HepG2 (cell line): ENCODE data around the gene SLC4A7. TPM values are rescaled to one million over a fixed set of nuclear protein-coding genes. Genes with fewer than 3 reads are reported as not detected.

ENCODE experiments used
- ATAC-seq: fragments of 200-7000 bp; cut with Tn5 transposase; 3 replicates; pipeline ENCODE4 v1.9.1; 2020; ENCODE audit warnings: mild to moderate bottlenecking, moderate library complexity
- BruUV-seq: library from RNA; stranded (reverse); fragments of 400-500 nt; replicated peaks from 2 replicates; lab custom pipeline; 2021; lab: Mats Ljungman, UMichigan
- CTCF ChIA-PET: fragments of 300-600 bp; formaldehyde crosslinking; extraction: SDS; loops from one replicate; lab custom pipeline; 2021; ENCODE audit warnings: low total read pairs, inconsistent platforms, low intra/inter-chr PET ratio; lab: Yijun Ruan, JAX
- POLR2A ChIA-PET: fragments of 350-600 bp; sonication (Branson Sonifier 250); formaldehyde crosslinking; loops from one replicate; lab custom pipeline; 2020; ENCODE audit warnings: antibody characterized with exemption, inconsistent platforms; lab: Yijun Ruan, JAX
- DNase-seq: peaks from one replicate; pipeline ENCODE4 v3.0.0-alpha.2; 2015; ENCODE audit warnings: low spot score
- FAIRE-seq: peaks from 3 replicates; lab custom pipeline; 2011; peaks lifted over from hg19 to GRCh38; lab: Jason Lieb, UNC
- H2AFZ ChIP-seq: one replicate; pipeline ENCODE4 v1.6.1; 2011; ENCODE audit warnings: low read length, inconsistent platforms
- H3K27ac ChIP-seq: fragments of 300-600 bp; 3 replicates; pipeline ENCODE4 v1.8.0; 2011; ENCODE audit warnings: mixed run types, mild to moderate bottlenecking, mixed read lengths, low read length, inconsistent platforms; ENCODE audit not compliant: insufficient read depth; ENCODE audit errors: extremely low read length
- H3K27me3 ChIP-seq, 2 experiments: fragments of 200-600 bp in 1 of 2; 2 replicates in 1 of 2; 3 replicates in 1 of 2; pipeline versions ENCODE4 v1.6.0 to v1.8.0; 2011; ENCODE audit warnings: low read length in 2 of 2, mild to moderate bottlenecking in 2 of 2, moderate library complexity in 2 of 2, inconsistent platforms in 1 of 2; ENCODE audit not compliant: insufficient read depth in 2 of 2, control insufficient read depth in 1 of 2
- H3K36me3 ChIP-seq, 2 experiments: fragments of 200-600 bp in 1 of 2; replicated peaks in 1 of 2; 2 replicates in 1 of 2; 3 replicates in 1 of 2; pipeline versions ENCODE4 v1.5.1 to v1.8.0; 2011; ENCODE audit warnings: low read length in 2 of 2, inconsistent platforms in 1 of 2; ENCODE audit not compliant: insufficient read depth in 2 of 2, control insufficient read depth in 1 of 2
- H3K4me1 ChIP-seq: 2 replicates; pipeline ENCODE4 v1.5.1; 2012; ENCODE audit warnings: low read length, inconsistent platforms; ENCODE audit not compliant: insufficient read depth
- H3K4me2 ChIP-seq: 2 replicates; pipeline ENCODE4 v1.6.0; 2011; ENCODE audit warnings: low read depth, low read length, inconsistent platforms
- H3K4me3 ChIP-seq, 3 experiments: fragments of 200-600 bp in 1 of 3; sonication (generic), shearing (Covaris generic) in 1 of 3; replicated peaks in 1 of 3; 2 replicates each; pipeline ENCODE4 v1.5.1; 2011 to 2016; ENCODE audit warnings: low read length in 3 of 3, inconsistent platforms in 2 of 3, low read depth in 2 of 3, mild to moderate bottlenecking in 2 of 3, control low read depth in 1 of 3, mixed read lengths in 1 of 3; ENCODE audit not compliant: insufficient read depth in 1 of 3
- H3K79me2 ChIP-seq: one replicate; pipeline ENCODE4 v1.6.1; 2011; ENCODE audit warnings: low read length, inconsistent platforms; ENCODE audit not compliant: insufficient read depth
- H3K9ac ChIP-seq: 2 replicates; pipeline ENCODE4 v1.6.0; 2011; ENCODE audit warnings: mild to moderate bottlenecking, low read depth, low read length, inconsistent platforms; ENCODE audit not compliant: insufficient read depth
- H3K9me3 ChIP-seq: 2 replicates; pipeline ENCODE4 v1.5.1; 2012; ENCODE audit warnings: mild to moderate bottlenecking, low read length
- H4K20me1 ChIP-seq: 2 replicates; pipeline ENCODE4 v1.6.0; 2011; ENCODE audit warnings: inconsistent platforms, mild to moderate bottlenecking, low read length, moderate library complexity; ENCODE audit not compliant: insufficient read depth
- SOX13 ChIP-seq, 3 experiments: fragments of 450-650 bp in 1 of 3; sonication (generic) in 1 of 3; formaldehyde crosslinking in 1 of 3; IDR thresholded peaks in 2 of 3; conservative IDR thresholded peaks in 1 of 3; 2 replicates each; pipeline versions ENCODE4 v1.5.0 to v1.6.1; 2016 to 2020; ENCODE audit warnings: antibody characterized with exemption in 1 of 3, mild to moderate bottlenecking in 1 of 3, missing compliant biosample characterization in 1 of 3, missing genetic modification reagents in 1 of 3, moderate library complexity in 1 of 3
- ZMYM2 ChIP-seq: sonication (generic); formaldehyde crosslinking; IDR thresholded peaks from 2 replicates; pipeline ENCODE4 v1.8.0; 2022; ENCODE audit warnings: mild to moderate bottlenecking, missing genetic modification reagents
- in situ Hi-C: cut with HindIII; loops from 2 replicates; pipeline ENCODE4 v1.10.0; 2017; ENCODE audit warnings: low pct_unique_long_range_greater_than_20kb; ENCODE audit not compliant: extremely low pct_ligation_motif_present
- intact Hi-C: fragments of 100-400 bp; cut with micrococcal nuclease; formaldehyde crosslinking; loops from one replicate; pipeline ENCODE4 v1.10.0; 2022; ENCODE audit not compliant: unreplicated experiment
- polyA plus RNA-seq, 8 experiments: library from polyadenylated mRNA; depleted of rRNA in 3 of 8; stranded (reverse) in 7 of 8; unstranded in 1 of 8; fragments of >200 nt; fragmentation: Illumina TruSeq in 4 of 8; extraction: Trizol in 4 of 8; gene quantifications; 2 replicates each; pipeline versions ENCODE4 v1.2.1 to v1.2.3, GENCODE V29; 2011 to 2016; ENCODE audit warnings: low read depth in 4 of 8, missing spikeins in 1 of 8, mixed read lengths in 1 of 8; ENCODE audit not compliant: insufficient read depth in 1 of 8
- total RNA-seq, 5 experiments: library from RNA; depleted of rRNA; stranded (reverse); fragments of >200 nt; fragmentation: Illumina TruSeq; extraction: Trizol; gene quantifications; 2 replicates each; pipeline ENCODE4 v1.2.3, GENCODE V29; 2016; ENCODE audit warnings: low read depth in 1 of 5
- TF ChIP-seq, protein P1 (sequence below): sonication (generic); formaldehyde crosslinking; IDR thresholded peaks from one replicate; pipeline ENCODE4 v1.5.1; 2020; ENCODE audit warnings: mild to moderate bottlenecking, missing genetic modification reagents; ENCODE audit errors: not compliant biosample characterization
- TF ChIP-seq, protein P2 (sequence below): sonication (generic); formaldehyde crosslinking; IDR thresholded peaks from 2 replicates; pipeline ENCODE4 v1.5.1; 2020; ENCODE audit warnings: missing genetic modification reagents, mild to moderate bottlenecking, borderline replicate concordance

The SLC4A7 gene
- total and polyA plus RNA-seq, 2 of the 13 experiments (the other 11 are each of a cell fraction or from before 2014, with no cell fraction given): 16.4 to 43.8 TPM

DNA sequence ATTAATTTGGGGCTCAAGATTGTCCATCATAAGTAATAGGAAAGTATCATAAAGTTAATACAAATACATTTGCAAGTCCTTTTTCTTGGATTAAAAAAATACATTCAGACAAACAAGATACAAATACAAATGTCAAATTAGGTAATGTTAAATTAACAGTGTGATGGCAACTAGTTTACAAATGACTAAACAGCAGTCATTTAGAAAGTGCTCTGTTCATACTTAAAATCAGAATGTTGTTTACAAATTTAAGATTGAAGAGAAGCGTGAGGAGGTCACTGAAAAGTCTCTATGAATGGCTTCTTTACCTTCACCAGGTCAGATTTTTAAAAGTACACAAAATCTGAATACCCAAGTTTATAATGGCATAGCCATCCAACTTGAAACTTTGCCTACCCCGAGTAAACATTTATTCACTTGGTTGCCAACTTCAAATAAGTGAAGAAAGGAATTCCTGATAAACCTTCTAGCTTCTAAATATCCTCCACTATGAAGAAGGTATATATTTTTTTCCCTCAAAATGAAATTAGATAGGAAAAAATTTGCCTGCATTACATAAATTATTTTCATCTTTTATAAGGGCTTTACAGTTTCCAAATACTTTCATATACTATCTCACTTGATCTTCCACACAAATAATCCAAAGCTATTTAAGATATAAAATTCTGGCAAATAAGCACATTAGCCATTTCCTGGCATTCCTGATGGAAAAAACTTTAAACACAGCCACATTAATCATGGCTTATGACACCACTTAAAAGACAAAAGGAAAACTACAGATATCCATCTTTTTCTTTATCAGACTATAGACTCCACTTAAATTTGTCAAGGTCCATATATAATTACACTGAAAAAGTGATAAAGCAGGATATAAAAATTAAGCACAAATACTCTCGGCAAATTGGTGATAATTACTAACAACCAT is 103.5 kb downstream of the SLC4A7 start (continued):
- TF ChIP-seq, protein P1, sequence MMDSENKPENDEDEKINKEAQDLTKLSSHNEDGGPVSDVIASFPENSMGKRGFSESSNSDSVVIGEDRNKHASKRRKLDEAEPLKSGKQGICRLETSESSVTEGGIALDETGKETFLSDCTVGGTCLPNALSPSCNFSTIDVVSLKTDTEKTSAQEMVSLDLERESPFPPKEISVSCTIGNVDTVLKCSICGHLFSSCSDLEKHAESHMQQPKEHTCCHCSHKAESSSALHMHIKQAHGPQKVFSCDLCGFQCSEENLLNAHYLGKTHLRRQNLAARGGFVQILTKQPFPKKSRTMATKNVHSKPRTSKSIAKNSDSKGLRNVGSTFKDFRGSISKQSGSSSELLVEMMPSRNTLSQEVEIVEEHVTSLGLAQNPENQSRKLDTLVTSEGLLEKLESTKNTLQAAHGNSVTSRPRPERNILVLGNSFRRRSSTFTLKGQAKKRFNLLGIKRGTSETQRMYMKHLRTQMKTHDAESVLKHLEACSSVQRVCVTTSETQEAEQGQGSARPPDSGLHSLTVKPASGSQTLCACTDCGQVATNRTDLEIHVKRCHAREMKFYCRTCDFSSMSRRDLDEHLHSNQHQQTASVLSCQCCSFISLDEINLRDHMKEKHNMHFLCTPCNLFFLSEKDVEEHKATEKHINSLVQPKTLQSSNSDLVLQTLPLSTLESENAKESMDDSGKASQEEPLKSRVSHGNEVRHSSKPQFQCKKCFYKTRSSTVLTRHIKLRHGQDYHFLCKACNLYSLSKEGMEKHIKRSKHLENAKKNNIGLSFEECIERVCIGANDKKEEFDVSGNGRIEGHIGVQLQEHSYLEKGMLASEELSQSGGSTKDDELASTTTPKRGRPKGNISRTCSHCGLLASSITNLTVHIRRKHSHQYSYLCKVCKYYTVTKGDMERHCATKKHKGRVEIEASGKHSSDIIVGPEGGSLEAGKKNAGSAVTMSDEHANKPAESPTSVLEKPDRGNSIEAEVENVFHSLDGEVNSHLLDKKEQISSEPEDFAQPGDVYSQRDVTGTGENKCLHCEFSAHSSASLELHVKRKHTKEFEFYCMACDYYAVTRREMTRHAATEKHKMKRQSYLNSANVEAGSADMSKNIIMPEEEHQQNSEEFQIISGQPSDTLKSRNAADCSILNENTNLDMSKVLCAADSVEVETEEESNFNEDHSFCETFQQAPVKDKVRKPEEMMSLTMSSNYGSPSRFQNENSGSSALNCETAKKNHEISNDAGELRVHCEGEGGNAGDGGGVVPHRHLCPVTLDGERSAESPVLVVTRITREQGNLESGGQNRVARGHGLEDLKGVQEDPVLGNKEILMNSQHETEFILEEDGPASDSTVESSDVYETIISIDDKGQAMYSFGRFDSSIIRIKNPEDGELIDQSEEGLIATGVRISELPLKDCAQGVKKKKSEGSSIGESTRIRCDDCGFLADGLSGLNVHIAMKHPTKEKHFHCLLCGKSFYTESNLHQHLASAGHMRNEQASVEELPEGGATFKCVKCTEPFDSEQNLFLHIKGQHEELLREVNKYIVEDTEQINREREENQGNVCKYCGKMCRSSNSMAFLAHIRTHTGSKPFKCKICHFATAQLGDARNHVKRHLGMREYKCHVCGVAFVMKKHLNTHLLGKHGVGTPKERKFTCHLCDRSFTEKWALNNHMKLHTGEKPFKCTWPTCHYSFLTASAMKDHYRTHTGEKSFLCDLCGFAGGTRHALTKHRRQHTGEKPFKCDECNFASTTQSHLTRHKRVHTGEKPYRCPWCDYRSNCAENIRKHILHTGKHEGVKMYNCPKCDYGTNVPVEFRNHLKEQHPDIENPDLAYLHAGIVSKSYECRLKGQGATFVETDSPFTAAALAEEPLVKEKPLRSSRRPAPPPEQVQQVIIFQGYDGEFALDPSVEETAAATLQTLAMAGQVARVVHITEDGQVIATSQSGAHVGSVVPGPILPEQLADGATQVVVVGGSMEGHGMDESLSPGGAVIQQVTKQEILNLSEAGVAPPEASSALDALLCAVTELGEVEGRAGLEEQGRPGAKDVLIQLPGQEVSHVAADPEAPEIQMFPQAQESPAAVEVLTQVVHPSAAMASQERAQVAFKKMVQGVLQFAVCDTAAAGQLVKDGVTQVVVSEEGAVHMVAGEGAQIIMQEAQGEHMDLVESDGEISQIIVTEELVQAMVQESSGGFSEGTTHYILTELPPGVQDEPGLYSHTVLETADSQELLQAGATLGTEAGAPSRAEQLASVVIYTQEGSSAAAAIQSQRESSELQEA (CRISPR knock-in tag): no peak
- no peak for TF ChIP-seq ZMYM2

DNA sequence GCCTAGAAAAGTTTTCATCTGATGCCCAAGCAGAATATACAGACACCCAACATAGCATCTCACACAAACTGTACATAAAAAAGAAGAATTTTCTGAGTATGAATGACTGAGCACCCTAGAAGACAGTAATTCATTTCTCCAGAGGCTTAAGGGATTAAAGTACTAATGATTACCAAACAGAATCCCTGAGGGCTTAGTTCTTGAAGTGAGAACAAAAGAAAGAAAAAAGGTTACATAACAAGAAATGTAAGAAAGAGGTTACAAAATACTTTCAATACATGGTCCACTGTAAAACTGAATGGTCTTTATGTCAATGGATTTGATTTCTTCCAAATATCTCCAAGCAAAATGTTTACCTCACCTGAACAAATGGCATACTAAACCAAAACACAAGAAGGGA is 105.9 kb downstream of the SLC4A7 start:
- CTCF ChIA-PET: no interaction called here

More for the DNA sequence above, 105.9 kb downstream of the SLC4A7 start:
- peak overlapping the region; percentile 47 for H3K27ac ChIP-seq
- H3K9me3 ChIP-seq: no peaks in the 10 kb centered on the region
- peaks cover 47% of the 10 kb centered on the region for H3K4me1 ChIP-seq
- TF ChIP-seq SOX13 (IDR thresholded peaks at IDR 0.05) (no peak), SOX13 (CRISPR knock-in tag; conservative IDR thresholded peaks at IDR 0.05 in 1 of 2, IDR thresholded peaks at IDR 0.05 in 1 of 2) (peak in 1 of 2 experiments; percentile 12; a peak in 1 of 4 replicates)
- TF ChIP-seq, protein P2, sequence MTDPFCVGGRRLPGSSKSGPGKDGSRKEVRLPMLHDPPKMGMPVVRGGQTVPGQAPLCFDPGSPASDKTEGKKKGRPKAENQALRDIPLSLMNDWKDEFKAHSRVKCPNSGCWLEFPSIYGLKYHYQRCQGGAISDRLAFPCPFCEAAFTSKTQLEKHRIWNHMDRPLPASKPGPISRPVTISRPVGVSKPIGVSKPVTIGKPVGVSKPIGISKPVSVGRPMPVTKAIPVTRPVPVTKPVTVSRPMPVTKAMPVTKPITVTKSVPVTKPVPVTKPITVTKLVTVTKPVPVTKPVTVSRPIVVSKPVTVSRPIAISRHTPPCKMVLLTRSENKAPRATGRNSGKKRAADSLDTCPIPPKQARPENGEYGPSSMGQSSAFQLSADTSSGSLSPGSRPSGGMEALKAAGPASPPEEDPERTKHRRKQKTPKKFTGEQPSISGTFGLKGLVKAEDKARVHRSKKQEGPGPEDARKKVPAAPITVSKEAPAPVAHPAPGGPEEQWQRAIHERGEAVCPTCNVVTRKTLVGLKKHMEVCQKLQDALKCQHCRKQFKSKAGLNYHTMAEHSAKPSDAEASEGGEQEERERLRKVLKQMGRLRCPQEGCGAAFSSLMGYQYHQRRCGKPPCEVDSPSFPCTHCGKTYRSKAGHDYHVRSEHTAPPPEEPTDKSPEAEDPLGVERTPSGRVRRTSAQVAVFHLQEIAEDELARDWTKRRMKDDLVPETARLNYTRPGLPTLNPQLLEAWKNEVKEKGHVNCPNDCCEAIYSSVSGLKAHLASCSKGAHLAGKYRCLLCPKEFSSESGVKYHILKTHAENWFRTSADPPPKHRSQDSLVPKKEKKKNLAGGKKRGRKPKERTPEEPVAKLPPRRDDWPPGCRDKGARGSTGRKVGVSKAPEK: no peak
- no peak overlapping the region for H2AFZ ChIP-seq
- DNase-seq (no peak), FAIRE-seq (no peak), ATAC-seq (no peak)
- BruUV-seq: no TSS peak
- intact Hi-C loops (no loop called here), in situ Hi-C loops (no loop called here)
- peaks cover 2 to 21% of the 10 kb centered on the region in 2 experiments; a peak in 3 of 5 replicates for H3K36me3 ChIP-seq
- no peak overlapping the region for H3K4me2 ChIP-seq
- POLR2A ChIA-PET: no interaction called here
- H3K9ac ChIP-seq: no peak overlapping the region
- H3K4me3 ChIP-seq: no peak overlapping the region
- no peaks in the 10 kb centered on the region for H3K79me2 ChIP-seq
- no peaks in the 10 kb centered on the region for H4K20me1 ChIP-seq
- no peaks in the 10 kb centered on the region for H3K27me3 ChIP-seq
